Measurements from ENCODE around the gene ST3GAL4.

DNA sequence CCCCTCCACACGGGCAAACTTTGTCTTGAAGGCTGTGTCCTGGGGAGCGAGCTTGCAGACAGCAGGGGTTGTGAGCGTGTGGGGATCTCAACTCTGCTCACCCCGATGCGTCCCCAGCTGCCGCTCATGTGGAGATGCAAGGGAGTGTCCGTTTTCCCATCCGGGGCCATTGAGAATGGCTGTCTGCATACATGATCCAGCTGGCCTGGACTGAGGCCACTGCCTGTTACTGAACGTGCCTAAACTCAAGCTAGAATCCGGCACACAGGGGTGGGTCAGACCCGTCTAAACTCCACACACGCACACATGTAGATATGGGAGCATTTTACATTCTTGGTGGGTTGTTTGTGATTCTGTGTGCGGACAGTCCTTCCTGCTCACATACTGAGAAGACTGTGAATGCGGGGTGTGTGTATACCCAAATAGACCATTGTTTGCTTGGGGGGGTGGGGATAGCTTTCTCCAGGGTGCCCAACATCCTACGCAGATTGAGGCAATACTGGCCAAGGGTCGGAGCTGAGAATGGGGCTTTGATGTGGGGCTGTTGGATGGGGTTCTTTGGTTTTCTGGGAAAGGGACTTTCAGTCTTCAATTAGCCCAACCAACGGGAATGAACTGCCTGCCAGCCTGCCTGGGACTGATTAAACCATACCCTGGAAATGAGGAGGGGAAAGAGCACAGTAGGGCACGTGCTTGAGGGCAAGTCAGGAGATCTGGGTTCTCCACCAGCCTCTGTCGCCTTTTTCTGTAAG, 60.4 kb downstream of the ST3GAL4 start:
- TF ChIP-seq CBX8 (IDR thresholded peaks at IDR 0.05; ENCODE audit: borderline replicate concordance, extremely low read depth, low read depth, low read length, poor library complexity, severe bottlenecking), result no peak
- no peak for TF ChIP-seq RCOR1 (IDR thresholded peaks at IDR 0.05; ENCODE audit: borderline replicate concordance in 1 of 2, low read depth in 2 of 2, low read length in 2 of 2)
- TF ChIP-seq NR2C2 (CRISPR knock-in tag; IDR thresholded peaks at IDR 0.05), result no peak
- no peak for TF ChIP-seq NR2C2 (tag; IDR thresholded peaks at IDR 0.05)
- TF ChIP-seq, protein P1, sequence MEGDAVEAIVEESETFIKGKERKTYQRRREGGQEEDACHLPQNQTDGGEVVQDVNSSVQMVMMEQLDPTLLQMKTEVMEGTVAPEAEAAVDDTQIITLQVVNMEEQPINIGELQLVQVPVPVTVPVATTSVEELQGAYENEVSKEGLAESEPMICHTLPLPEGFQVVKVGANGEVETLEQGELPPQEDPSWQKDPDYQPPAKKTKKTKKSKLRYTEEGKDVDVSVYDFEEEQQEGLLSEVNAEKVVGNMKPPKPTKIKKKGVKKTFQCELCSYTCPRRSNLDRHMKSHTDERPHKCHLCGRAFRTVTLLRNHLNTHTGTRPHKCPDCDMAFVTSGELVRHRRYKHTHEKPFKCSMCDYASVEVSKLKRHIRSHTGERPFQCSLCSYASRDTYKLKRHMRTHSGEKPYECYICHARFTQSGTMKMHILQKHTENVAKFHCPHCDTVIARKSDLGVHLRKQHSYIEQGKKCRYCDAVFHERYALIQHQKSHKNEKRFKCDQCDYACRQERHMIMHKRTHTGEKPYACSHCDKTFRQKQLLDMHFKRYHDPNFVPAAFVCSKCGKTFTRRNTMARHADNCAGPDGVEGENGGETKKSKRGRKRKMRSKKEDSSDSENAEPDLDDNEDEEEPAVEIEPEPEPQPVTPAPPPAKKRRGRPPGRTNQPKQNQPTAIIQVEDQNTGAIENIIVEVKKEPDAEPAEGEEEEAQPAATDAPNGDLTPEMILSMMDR (IDR thresholded peaks at IDR 0.05 in 2 of 3, conservative IDR thresholded peaks at IDR 0.05 in 1 of 3; ENCODE audit: insufficient read depth in 2 of 3, low read depth in 1 of 3, low read length in 3 of 3), result no peak
- TF ChIP-seq, protein P2, sequence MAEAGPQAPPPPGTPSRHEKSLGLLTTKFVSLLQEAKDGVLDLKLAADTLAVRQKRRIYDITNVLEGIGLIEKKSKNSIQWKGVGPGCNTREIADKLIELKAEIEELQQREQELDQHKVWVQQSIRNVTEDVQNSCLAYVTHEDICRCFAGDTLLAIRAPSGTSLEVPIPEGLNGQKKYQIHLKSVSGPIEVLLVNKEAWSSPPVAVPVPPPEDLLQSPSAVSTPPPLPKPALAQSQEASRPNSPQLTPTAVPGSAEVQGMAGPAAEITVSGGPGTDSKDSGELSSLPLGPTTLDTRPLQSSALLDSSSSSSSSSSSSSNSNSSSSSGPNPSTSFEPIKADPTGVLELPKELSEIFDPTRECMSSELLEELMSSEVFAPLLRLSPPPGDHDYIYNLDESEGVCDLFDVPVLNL (CRISPR knock-in tag; IDR thresholded peaks at IDR 0.05; ENCODE audit: low read depth), result no peak
- no peak for TF ChIP-seq YY1 (IDR thresholded peaks at IDR 0.05; ENCODE audit: borderline replicate concordance in 1 of 3, control insufficient read depth in 1 of 3, extremely low read depth in 1 of 3, insufficient read depth in 3 of 3, insufficient read length in 1 of 3, insufficient replicate concordance in 2 of 3, low read depth in 1 of 3, low read length in 2 of 3)
- no peak for TF ChIP-seq SMAD1 (IDR thresholded peaks at IDR 0.05; ENCODE audit: low read depth, low read length, partially characterized antibody)
- TF ChIP-seq, protein P3, sequence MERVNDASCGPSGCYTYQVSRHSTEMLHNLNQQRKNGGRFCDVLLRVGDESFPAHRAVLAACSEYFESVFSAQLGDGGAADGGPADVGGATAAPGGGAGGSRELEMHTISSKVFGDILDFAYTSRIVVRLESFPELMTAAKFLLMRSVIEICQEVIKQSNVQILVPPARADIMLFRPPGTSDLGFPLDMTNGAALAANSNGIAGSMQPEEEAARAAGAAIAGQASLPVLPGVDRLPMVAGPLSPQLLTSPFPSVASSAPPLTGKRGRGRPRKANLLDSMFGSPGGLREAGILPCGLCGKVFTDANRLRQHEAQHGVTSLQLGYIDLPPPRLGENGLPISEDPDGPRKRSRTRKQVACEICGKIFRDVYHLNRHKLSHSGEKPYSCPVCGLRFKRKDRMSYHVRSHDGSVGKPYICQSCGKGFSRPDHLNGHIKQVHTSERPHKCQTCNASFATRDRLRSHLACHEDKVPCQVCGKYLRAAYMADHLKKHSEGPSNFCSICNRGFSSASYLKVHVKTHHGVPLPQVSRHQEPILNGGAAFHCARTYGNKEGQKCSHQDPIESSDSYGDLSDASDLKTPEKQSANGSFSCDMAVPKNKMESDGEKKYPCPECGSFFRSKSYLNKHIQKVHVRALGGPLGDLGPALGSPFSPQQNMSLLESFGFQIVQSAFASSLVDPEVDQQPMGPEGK (CRISPR knock-in tag; IDR thresholded peaks at IDR 0.05; ENCODE audit: borderline replicate concordance), result no peak
- TF ChIP-seq, protein P4, sequence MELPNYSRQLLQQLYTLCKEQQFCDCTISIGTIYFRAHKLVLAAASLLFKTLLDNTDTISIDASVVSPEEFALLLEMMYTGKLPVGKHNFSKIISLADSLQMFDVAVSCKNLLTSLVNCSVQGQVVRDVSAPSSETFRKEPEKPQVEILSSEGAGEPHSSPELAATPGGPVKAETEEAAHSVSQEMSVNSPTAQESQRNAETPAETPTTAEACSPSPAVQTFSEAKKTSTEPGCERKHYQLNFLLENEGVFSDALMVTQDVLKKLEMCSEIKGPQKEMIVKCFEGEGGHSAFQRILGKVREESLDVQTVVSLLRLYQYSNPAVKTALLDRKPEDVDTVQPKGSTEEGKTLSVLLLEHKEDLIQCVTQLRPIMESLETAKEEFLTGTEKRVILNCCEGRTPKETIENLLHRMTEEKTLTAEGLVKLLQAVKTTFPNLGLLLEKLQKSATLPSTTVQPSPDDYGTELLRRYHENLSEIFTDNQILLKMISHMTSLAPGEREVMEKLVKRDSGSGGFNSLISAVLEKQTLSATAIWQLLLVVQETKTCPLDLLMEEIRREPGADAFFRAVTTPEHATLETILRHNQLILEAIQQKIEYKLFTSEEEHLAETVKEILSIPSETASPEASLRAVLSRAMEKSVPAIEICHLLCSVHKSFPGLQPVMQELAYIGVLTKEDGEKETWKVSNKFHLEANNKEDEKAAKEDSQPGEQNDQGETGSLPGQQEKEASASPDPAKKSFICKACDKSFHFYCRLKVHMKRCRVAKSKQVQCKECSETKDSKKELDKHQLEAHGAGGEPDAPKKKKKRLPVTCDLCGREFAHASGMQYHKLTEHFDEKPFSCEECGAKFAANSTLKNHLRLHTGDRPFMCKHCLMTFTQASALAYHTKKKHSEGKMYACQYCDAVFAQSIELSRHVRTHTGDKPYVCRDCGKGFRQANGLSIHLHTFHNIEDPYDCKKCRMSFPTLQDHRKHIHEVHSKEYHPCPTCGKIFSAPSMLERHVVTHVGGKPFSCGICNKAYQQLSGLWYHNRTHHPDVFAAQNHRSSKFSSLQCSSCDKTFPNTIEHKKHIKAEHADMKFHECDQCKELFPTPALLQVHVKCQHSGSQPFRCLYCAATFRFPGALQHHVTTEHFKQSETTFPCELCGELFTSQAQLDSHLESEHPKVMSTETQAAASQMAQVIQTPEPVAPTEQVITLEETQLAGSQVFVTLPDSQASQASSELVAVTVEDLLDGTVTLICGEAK (IDR thresholded peaks at IDR 0.05), result no peak
- TF ChIP-seq, protein P4 (CRISPR knock-in tag; IDR thresholded peaks at IDR 0.05), result no peak
- TF ChIP-seq, protein P5, sequence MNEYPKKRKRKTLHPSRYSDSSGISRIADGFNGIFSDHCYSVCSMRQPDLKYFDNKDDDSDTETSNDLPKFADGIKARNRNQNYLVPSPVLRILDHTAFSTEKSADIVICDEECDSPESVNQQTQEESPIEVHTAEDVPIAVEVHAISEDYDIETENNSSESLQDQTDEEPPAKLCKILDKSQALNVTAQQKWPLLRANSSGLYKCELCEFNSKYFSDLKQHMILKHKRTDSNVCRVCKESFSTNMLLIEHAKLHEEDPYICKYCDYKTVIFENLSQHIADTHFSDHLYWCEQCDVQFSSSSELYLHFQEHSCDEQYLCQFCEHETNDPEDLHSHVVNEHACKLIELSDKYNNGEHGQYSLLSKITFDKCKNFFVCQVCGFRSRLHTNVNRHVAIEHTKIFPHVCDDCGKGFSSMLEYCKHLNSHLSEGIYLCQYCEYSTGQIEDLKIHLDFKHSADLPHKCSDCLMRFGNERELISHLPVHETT (CRISPR knock-in tag; conservative IDR thresholded peaks at IDR 0.05 in 1 of 2, IDR thresholded peaks at IDR 0.05 in 1 of 2), result no peak

Measured in K562 (cell line).